Suprapubic skin (tissue), 3 donors: ENCODE data around the gene ATP5F1C.

ENCODE experiments used
- POLR2A ChIP-seq, 2 donors: fragments of 450-650 bp; IDR thresholded peaks; one replicate each; pipeline ENCODE4 v1.6.1; 2017; ENCODE audit warnings: antibody characterized with exemption in 2 of 2, mild to moderate bottlenecking in 2 of 2, moderate library complexity in 2 of 2
- TF ChIP-seq, protein P1 (sequence below), 2 donors: fragments of 200-600 bp in 1 of 2; fragments of 450-650 bp in 1 of 2; sonication (generic) in 1 of 2; IDR thresholded peaks; one replicate each; pipeline ENCODE4 v1.5.1; 2016 to 2019; ENCODE audit warnings: antibody characterized with exemption in 2 of 2, mild to moderate bottlenecking in 1 of 2, moderate library complexity in 1 of 2

DNA sequence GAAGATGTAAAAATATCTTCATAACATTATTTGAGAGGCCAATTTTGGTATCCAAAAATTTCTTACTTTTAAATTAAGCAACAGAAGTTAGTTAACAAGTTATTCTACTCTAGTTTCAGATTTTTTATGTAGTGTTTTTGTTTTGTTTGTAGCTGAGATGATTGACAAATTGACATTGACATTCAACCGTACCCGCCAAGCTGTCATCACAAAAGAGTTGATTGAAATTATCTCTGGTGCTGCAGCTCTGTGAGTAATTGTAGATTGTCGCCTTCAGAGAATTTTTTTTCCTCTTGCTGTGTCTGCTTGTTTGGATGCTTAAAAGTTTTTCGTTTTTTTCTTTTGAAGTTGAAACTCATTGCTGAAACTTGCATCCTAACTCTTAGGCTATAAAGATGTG lies 14.6 kb downstream of the ATP5F1C start:
- TF ChIP-seq, protein P1, sequence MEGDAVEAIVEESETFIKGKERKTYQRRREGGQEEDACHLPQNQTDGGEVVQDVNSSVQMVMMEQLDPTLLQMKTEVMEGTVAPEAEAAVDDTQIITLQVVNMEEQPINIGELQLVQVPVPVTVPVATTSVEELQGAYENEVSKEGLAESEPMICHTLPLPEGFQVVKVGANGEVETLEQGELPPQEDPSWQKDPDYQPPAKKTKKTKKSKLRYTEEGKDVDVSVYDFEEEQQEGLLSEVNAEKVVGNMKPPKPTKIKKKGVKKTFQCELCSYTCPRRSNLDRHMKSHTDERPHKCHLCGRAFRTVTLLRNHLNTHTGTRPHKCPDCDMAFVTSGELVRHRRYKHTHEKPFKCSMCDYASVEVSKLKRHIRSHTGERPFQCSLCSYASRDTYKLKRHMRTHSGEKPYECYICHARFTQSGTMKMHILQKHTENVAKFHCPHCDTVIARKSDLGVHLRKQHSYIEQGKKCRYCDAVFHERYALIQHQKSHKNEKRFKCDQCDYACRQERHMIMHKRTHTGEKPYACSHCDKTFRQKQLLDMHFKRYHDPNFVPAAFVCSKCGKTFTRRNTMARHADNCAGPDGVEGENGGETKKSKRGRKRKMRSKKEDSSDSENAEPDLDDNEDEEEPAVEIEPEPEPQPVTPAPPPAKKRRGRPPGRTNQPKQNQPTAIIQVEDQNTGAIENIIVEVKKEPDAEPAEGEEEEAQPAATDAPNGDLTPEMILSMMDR (IDR thresholded peaks at IDR 0.05), result no peak
- no peak for TF ChIP-seq POLR2A (IDR thresholded peaks at IDR 0.05)
